HG03342 (cell line): ENCODE measurements around the gene HOXA10.

ENCODE experiments used
- ATAC-seq: cut with Tn5 transposase; IDR thresholded peaks from one replicate; pipeline ENCODE4 v1.9.1; 2021; ENCODE audit warnings: mild to moderate bottlenecking, moderate library complexity; ENCODE audit not compliant: unreplicated experiment

Gene HOXA10

GRCh38 chr7:27146491-27147198 lies 27.5 kb downstream of the HOXA10 start:
- ATAC-seq = no peak

GRCh38 chr7:27145914-27146412 lies 28.2 kb downstream of the HOXA10 start:
- ATAC-seq = no peak

- no peak for ATAC-seq
Measured at GRCh38 chr7:27145165-27145913, 28.8 kb downstream of the HOXA10 start.

GRCh38 chr7:27144781-27145164 lies 29.3 kb downstream of the HOXA10 start:
- ATAC-seq = no peak

GRCh38 chr7:27143950-27144780 lies 30.0 kb downstream of the HOXA10 start:
- no peak for ATAC-seq

- ATAC-seq = no peak
Measured at GRCh38 chr7:27143023-27143949, 30.8 kb downstream of the HOXA10 start, which contains the start of gene HOXA5. Gene HOXA5 (minus strand): TSS chr7:27143681. CDS start chr7:27143607, 74 bp downstream.

- ATAC-seq = no peak
Measured at GRCh38 chr7:27142580-27143022, 31.5 kb downstream of the HOXA10 start.

- ATAC-seq = no peak
Measured at GRCh38 chr7:27141923-27142579, 32.1 kb downstream of the HOXA10 start.

GRCh38 chr7:27141137-27141922 lies 32.8 kb downstream of the HOXA10 start:
- ATAC-seq = no peak

GRCh38 chr7:27140126-27140857 lies 33.8 kb downstream of the HOXA10 start:
- ATAC-seq = no peak

GRCh38 chr7:27139334-27140125 lies 34.6 kb downstream of the HOXA10 start:
- ATAC-seq = no peak

- ATAC-seq = no peak
Measured at GRCh38 chr7:27138985-27139333, 35.2 kb downstream of the HOXA10 start.

GRCh38 chr7:27138472-27138871 lies 35.6 kb downstream of the HOXA10 start:
- ATAC-seq = no peak

GRCh38 chr7:27137640-27138315 lies 36.3 kb downstream of the HOXA10 start:
- ATAC-seq = no peak

GRCh38 chr7:27134392-27134791 lies 39.7 kb downstream of the HOXA10 start:
- ATAC-seq = no peak

GRCh38 chr7:27133409-27134231 lies 40.5 kb downstream of the HOXA10 start:
- no peak for ATAC-seq
